HG03432 (cell line): Measurements from ENCODE around the gene PRKN.

Experiments used
- ATAC-seq: cut with Tn5 transposase; IDR thresholded peaks from one replicate; pipeline ENCODE4 v1.9.1; 2021; ENCODE audit warnings: mild to moderate bottlenecking, moderate library complexity; ENCODE audit not compliant: unreplicated experiment

PRKN gene

DNA sequence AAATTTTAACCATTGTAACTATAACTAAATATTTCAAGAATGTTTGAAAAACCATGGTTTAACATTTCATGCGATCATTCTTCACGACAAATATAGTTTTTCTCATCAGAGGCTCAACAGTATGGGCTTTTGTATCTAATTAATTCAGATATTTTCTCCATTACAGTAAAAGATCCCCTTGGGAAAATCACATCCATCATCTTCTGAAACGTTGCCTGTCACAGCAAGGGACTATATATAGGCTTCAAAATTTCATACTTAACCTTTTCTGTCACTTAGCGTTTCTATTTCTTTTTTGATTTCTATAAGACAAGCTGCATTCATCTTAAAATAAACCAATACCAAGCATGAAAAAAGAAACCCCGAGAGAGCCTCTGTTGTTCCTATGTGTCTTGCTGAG lies 710.0 kb downstream of the PRKN start:
- ATAC-seq: no peak

- no peak for ATAC-seq
Observed at GRCh38 chr6:162014069-162014811, 713.3 kb downstream of the PRKN start.

DNA sequence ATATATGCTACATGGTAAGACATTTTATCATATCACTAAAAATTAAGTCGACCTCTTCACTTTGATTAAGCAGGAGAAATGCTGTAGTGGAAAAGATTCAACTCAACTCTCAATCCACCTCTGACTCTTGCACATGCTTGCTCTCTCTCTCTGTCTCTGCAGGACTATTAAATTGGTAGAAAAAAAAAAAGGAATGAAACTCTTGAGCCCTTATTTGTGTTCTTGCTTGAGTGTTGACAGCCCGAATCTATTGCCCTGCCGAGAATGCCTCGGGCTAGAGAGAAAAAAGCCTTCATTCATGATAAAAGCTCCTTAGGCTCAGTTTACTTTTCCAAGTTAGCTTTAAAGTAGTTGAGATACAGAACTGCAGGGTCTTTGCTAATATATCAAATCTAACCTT lies 722.2 kb downstream of the PRKN start:
- no peak for ATAC-seq

GRCh38 chr6:161996783-161997182 lies 730.8 kb downstream of the PRKN start:
- ATAC-seq: no peak

GRCh38 chr6:161985876-161986423 lies 741.6 kb downstream of the PRKN start:
- no peak for ATAC-seq

DNA sequence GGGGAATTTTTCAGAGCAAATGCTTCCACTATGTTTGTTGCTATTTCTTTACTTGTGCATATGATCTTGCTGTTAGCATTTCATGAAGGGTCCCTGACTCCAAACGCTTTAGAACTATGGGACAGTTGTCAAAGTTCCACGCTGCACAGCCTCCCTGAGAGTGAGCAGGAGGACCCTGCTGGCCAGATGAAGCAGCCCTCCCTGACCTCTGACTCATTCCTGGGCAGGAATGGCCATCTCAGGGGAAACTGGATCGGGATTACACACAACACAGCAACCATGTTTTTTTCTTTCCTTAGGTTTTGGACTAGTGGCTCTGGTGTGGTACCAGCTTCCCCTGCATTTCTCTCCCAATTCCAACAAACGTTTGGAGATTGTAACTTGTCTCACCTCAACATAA lies 742.9 kb downstream of the PRKN start:
- no peak for ATAC-seq

DNA sequence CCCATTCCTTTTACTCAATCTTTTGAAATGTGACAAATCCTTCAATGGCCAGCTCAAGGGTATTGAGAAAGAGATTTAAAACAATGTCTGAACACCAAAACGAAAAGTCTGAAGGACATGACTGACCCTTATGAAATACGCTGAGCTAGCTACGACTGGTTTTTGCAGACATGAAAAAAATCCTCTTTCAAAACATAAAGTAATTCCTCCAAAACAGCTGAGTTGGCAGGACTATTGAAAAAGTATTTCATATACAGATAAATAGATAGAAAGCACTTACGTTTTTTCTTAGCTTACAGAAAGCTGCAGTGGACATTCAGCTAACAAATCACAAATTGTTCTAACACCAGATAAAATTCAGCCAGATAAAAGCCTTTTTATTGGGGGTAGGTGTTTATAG lies 751.0 kb downstream of the PRKN start:
- ATAC-seq: no peak

DNA sequence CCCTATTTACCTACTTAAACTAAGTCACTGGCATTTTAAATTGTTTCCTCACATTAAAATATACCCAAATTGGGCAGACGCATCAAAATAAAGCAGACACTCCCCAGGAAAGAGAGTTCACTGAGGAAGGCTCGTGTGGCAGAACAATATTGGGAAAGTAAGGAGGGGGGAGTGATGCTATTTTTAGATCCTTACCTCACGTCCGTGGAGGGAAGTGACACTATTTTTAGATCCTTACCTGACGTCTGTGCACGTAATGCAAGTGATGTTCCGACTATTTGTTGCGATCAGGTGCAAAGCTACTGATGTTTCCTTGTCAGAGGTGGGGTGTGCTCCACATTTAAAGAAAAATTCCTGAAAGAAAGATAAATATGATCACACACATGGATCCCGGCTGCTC lies 754.5 kb downstream of the PRKN start:
- ATAC-seq: no peak

DNA sequence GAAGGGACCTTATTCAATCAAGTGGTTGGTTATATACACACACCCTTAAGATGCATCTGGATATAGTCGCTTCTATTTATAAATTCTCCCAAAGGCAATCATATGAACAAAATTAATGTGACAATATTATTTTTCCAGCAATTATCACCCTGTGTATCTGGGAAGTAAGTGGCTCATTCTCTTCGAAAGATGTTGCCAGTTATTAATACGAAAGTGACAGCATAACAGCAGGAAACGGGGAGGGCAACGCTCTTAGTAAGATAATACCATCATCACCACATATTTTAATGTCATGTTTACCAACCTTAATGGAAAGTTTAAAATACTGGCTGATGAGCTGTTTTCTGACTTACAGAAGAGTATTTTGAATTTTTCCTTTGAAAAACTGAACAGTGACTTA lies 756.5 kb downstream of the PRKN start:
- ATAC-seq: no peak

DNA sequence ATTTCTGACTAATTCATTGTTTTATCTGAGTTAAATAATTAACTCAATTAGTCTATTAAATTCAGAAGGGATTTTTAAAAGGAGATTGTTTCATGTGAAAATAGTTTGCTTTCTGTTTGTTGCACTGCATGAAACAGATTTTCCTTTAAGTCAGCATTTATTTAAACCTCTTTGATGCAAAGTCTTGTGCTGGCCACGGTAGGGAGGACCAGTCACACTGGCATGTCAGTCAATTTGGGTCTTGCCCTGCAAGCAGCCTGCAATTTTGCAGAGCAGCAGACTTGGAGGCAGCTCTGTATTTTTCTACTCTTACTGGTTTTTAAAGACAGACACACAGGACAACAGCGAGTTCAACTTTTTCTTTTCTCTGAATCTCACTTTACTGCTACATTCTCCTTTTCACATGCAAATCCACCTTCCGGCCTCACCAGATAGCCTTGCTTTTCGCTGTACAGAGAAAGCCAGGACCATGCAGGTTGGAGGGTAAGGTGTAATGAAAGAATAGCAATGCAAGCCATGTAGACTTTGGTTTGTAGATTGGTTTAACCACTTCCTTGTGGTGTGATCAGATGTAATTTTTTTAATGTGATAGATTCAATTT lies 763.8 kb downstream of the PRKN start:
- ATAC-seq: no peak

DNA sequence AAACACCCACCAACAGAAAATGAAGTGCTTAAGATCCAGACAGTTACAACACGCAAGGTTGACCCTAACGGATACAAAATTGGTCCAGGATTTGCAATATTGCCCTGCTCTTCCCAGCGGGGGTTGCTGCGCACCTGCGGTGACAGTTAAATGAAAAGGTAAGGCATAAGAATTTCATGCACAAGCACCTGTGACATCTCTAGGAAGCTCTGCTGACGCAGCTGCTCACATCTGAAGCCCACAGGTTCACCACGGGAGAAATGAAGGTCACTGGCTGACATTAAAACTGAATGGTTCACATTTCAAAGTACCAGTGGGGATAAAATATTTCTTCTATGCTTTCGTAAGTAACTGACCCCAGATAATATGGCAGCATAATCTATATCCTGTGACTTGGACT lies 764.4 kb downstream of the PRKN start:
- ATAC-seq: no peak

GRCh38 chr6:161961796-161962195 lies 765.8 kb downstream of the PRKN start:
- no peak for ATAC-seq

DNA sequence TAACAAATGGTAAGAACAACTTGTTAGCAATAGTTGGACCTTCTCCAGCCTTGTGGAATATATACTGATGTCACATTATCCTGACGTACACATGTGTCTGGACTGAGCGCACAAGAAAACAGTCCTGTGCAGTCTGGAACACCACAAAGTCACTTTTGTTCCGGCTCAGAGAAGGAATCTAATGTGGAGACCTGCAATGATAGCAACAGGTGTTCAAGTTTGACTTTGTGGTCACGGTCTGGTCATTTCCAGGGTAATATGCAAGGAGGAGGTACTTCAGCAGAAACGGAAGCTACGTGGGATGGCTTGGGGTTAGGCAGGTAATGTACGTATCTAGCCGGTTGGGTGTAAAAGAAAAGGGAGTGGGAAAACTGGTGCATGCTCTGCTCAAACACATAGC lies 766.5 kb downstream of the PRKN start:
- no peak for ATAC-seq

GRCh38 chr6:161959072-161959471 lies 768.5 kb downstream of the PRKN start:
- ATAC-seq: no peak

- no peak for ATAC-seq
Observed at GRCh38 chr6:161956082-161956481, 771.5 kb downstream of the PRKN start.

- ATAC-seq: no peak
Observed at GRCh38 chr6:161954699-161955276, 772.8 kb downstream of the PRKN start.

GRCh38 chr6:161954077-161954476 lies 773.5 kb downstream of the PRKN start:
- ATAC-seq: no peak

DNA sequence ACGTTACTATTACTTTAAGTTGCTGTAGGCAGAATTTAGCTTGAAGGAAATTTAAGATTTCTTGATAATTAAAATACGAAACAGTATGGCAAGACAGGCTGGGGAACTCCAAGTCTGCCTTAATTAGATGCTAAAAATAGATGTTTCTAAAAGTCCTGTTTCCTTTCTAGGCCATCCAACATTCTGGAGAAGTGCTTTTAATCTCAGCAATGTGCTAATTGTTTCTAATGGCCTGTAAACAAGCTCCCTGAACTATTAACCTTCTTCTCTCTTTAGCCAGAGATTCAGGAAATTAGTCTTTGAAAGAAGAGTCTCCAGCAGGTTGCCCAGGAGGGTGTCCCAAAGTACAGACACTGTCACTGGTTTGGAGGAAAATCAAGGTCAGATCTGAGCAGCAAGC lies 776.4 kb downstream of the PRKN start:
- no peak for ATAC-seq

DNA sequence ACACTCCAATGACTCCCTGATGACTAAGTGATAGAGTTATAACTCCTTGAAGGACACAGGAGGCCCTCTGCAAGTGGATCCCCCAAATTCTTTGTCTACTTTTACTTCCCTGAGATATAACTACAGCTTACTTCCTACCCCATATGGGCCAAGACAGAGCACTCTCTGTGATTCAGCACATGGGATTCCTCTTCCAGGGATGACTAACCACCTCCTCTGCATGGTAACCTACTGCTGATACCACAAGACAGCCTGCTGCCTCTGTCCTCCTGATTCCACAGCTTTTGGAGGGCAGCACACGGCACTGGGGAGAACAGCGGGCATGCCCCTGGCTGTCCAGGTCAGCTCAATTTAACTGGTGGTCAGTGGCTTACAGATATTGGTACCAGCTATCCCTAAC lies 778.0 kb downstream of the PRKN start:
- no peak for ATAC-seq

GRCh38 chr6:161948462-161948861 lies 779.1 kb downstream of the PRKN start:
- ATAC-seq: no peak

DNA sequence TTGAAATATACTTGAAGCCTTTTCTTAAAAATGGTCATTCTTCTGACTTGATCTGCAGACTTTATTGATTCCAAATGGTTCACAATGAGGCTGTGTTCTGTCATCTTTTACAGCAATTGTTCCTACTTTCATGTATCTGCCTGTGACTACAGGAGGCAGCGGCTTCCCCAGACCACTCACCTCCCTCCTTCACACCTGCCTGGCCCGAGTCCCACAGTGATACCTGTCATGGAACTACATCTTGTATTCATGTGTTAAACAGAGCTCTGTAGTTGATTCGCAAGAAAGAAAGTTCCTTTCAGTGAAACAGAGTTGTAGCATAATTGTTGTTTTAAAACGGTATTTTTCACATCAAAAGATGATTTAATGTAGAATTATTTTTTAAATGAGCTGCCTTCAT lies 780.2 kb downstream of the PRKN start:
- ATAC-seq: no peak

GRCh38 chr6:161946461-161946860 lies 781.1 kb downstream of the PRKN start:
- no peak for ATAC-seq
